Fibroblast of the aortic adventitia (primary cell): ENCODE results near the gene PAFAH1B2. TPM values are rescaled to one million over a fixed set of nuclear protein-coding genes. Genes with fewer than 3 reads are reported as not detected.

Experiments
- DNase-seq: peaks from one replicate; pipeline ENCODE4 v3.0.0-alpha.2; 2010; ENCODE audit warnings: low read depth
- H3K4me3 ChIP-seq: 2 replicates; pipeline ENCODE4 v1.5.1; 2011; ENCODE audit warnings: low read depth, mild to moderate bottlenecking, control low read depth, low read length, moderate library complexity
- total RNA-seq: library from RNA; depleted of rRNA; stranded (reverse); fragments of >200 nt; gene quantifications from 2 replicates; pipeline ENCODE4 v1.2.3, GENCODE V29; 2012; ENCODE audit warnings: low replicate concordance
- TF ChIP-seq, protein P1 (sequence below): IDR thresholded peaks from 2 replicates; pipeline ENCODE4 v1.5.1; 2011; ENCODE audit warnings: mild to moderate bottlenecking, low read length, control low read depth, inconsistent platforms; ENCODE audit not compliant: insufficient read depth

The PAFAH1B2 gene
- total RNA-seq, 1 donor = 161 TPM

DNA sequence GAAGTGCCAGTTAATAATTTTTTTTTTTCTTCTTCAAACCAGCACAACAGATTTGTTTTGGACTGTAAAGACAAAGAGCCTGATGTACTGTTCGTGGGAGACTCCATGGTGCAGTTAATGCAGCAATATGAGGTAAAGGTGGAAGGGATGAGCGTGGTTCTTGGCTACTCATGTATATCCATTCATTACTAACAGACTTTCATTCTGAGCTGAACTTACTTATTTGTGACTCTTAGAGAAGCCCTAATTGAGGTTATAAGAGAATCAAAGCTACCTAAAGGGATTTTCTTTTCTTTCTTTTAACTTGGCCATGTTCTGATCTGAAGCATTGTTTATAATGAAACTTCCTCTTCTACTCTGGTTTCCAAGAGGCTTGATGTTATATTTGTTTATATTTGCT, 15.8 kb downstream of the PAFAH1B2 start:
- H3K4me3 ChIP-seq = no peak overlapping the region
- TF ChIP-seq, protein P1, sequence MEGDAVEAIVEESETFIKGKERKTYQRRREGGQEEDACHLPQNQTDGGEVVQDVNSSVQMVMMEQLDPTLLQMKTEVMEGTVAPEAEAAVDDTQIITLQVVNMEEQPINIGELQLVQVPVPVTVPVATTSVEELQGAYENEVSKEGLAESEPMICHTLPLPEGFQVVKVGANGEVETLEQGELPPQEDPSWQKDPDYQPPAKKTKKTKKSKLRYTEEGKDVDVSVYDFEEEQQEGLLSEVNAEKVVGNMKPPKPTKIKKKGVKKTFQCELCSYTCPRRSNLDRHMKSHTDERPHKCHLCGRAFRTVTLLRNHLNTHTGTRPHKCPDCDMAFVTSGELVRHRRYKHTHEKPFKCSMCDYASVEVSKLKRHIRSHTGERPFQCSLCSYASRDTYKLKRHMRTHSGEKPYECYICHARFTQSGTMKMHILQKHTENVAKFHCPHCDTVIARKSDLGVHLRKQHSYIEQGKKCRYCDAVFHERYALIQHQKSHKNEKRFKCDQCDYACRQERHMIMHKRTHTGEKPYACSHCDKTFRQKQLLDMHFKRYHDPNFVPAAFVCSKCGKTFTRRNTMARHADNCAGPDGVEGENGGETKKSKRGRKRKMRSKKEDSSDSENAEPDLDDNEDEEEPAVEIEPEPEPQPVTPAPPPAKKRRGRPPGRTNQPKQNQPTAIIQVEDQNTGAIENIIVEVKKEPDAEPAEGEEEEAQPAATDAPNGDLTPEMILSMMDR = no peak
- no peak for DNase-seq

DNA sequence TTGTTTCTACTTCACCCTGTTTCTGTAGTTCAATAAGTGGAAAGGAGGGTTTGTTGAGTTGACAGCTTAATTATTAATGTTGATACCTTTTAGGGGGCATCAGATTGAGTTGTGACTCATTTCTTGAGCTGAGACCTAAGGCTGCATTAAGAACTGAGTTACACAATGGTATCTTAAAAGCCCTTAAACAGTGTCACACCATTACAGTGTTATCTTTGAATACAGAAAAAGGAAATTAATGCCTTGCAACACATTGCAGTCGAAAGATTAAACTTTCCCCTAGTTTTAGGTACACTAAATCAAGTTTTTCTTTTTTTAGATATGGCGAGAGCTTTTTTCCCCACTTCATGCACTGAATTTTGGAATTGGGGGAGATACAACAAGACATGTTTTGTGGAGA, 16.7 kb downstream of the PAFAH1B2 start:
- DNase-seq = no peak
- TF ChIP-seq, protein P1 = no peak
- no peak overlapping the region for H3K4me3 ChIP-seq

DNA sequence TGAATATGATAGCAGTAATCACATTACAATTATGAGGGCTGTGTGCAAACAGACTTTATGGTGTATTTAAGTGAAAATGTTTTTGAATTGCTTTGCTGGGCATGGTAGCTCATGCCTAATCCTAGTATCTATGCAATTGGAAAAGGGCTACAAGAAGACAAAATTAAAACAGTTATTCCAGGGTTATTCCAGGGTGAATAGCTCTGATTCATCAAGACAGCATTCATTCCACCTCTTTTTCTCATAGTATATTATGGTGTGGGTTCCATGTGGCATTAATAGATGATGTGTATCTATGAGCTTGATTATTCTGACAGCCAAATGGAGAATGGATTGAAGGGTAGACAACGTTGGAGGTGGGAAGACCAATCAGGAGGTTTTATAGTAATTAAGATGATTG, 22.4 kb downstream of the PAFAH1B2 start:
- TF ChIP-seq, protein P1 = no peak
- DNase-seq = no peak
- no peak overlapping the region for H3K4me3 ChIP-seq

DNA sequence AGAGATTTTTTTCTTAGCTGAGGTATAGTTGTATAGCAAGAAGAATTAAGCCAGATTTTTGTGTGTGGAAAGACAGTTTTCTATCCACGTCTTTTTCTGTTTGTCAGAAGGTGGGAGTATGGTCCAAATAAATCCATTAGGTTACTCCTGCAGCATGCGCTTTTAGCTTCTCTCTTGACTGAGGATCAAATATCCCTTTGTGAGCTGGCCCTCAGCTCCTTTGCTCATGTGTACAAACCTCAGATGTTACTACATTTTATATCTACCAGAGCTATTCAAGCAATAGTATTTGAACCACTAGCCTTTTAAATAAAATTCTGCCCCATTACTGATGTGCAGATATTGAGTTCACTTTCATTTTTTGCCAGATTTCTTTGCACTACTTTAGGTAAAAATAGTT, 25.6 kb downstream of the PAFAH1B2 start:
- H3K4me3 ChIP-seq = no peak overlapping the region
- no peak for DNase-seq
- TF ChIP-seq, protein P1 = no peak

DNA sequence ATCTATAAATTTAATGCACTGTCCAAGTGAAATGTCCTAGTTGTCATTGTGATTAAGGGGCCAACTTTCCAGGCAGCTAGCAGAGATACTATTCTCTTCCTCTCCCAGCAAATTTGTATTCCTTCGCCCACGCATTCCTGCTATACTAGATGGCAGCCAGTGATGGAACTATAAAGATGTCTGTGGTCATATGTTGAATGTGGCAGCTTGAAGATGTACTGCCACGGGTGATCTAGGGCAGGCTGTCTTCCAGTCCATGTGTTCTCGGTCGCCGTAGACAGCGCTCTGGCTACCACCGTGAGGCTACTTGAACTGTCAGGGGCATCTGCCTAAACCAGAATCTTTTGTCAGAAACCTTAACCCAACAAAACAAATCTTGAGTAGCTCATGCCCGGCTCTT, 26.1 kb downstream of the PAFAH1B2 start:
- TF ChIP-seq, protein P1 = no peak
- no peak overlapping the region for H3K4me3 ChIP-seq
- no peak for DNase-seq

DNA sequence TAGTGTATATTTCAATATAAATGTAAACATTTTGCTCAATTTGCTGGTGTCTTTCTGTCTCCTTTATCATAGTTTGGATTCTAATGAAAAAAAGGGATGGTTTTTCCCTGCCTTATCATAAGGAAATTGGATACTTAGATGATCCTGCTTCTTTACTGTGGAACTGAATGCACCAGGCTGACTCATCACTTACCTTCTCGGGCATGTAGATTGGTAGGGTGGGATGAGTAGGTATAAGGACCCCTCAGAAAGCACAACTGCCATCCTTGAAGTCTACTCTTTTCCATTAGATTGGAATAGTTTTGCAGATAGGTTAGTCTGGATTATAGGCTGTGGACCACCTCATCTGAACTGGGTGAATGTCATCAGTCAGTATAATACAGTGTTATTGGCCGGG, 26.9 kb downstream of the PAFAH1B2 start:
- no peak overlapping the region for H3K4me3 ChIP-seq
- no peak for DNase-seq
- TF ChIP-seq, protein P1 = no peak

DNA sequence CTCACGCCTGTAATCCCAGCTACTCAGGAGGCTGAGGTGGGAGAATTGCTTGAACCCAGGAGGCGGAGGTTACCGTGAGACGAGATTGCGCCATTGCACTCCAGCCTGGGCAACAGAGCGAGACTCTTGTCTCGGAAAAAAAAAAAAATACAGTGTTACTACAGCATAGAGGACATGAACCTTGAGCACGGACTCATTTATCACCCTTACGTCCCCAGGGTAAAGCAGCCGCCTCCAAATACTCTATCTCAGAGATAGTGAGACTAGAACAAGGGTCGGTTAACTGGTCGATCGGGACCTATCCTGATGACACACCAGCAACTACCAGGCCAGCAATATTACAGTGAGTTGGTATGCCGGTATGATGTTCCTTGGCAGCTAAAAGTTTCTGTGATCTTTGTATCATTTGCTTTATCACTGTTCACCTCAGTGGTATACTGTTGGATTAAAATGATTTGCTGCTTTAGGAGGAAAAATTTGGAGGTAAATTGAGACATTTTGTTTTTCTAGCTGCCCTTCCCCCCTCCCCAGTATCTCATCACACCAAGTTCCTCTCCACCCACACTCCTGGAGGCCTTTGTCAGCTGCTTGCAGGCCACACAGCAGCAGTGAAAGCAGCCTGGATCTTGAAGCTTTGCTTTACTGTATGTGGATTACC, 27.4 kb downstream of the PAFAH1B2 start:
- TF ChIP-seq, protein P1 = no peak
- H3K4me3 ChIP-seq = no peak overlapping the region
- no peak for DNase-seq
